Keratinocyte (primary cell): ENCODE data around the gene STX8. TPM values are rescaled to one million over a fixed set of nuclear protein-coding genes. Genes with fewer than 3 reads are reported as not detected.

Experiments used
- DNase-seq: peaks from one replicate; pipeline ENCODE4 v3.0.0-alpha.2; 2011; ENCODE audit warnings: low read depth, missing footprints, low spot score
- FAIRE-seq: peaks from 2 replicates; lab custom pipeline; 2011; peaks lifted over from hg19 to GRCh38; lab: Jason Lieb, UNC
- H2AFZ ChIP-seq: 2 replicates; pipeline ENCODE4 v1.6.0; 2012; ENCODE audit warnings: low read length, control low read depth, inconsistent platforms; ENCODE audit not compliant: control insufficient read depth
- H3K27ac ChIP-seq: 2 replicates; pipeline ENCODE4 v1.5.1; 2011; ENCODE audit warnings: low read length; ENCODE audit not compliant: control insufficient read depth, insufficient read depth
- H3K27me3 ChIP-seq: 3 replicates; pipeline ENCODE4 v1.6.0; 2011; ENCODE audit warnings: low read length; ENCODE audit not compliant: control insufficient read depth, insufficient read depth; ENCODE audit errors: extremely low read depth
- H3K36me3 ChIP-seq, 2 experiments: 2 replicates in 1 of 2; 3 replicates in 1 of 2; pipeline ENCODE4 v1.5.1; 2011; ENCODE audit warnings: low read length in 2 of 2, mild to moderate bottlenecking in 1 of 2; ENCODE audit not compliant: control insufficient read depth in 2 of 2, insufficient read depth in 2 of 2; ENCODE audit errors: extremely low read depth in 1 of 2
- H3K4me1 ChIP-seq: 3 replicates; pipeline ENCODE4 v1.5.1; 2011; ENCODE audit warnings: low read length; ENCODE audit not compliant: control insufficient read depth, insufficient read depth; ENCODE audit errors: extremely low read depth
- H3K4me2 ChIP-seq: 3 replicates; pipeline ENCODE4 v1.6.0; 2011; ENCODE audit warnings: low read depth, low read length; ENCODE audit not compliant: control insufficient read depth, insufficient read depth; ENCODE audit errors: extremely low read depth
- H3K4me3 ChIP-seq, 3 experiments: fragments of 200-600 bp in 1 of 3; sonication (generic) in 1 of 3; 2 replicates in 2 of 3; 3 replicates in 1 of 3; pipeline ENCODE4 v1.5.1; 2011 to 2016; ENCODE audit warnings: low read length in 3 of 3, mild to moderate bottlenecking in 3 of 3, control low read depth in 2 of 3, inconsistent platforms in 1 of 3, low read depth in 1 of 3, mixed read lengths in 1 of 3, mixed run types in 1 of 3, moderate library complexity in 1 of 3; ENCODE audit not compliant: control insufficient read depth in 2 of 3, insufficient read depth in 2 of 3; ENCODE audit errors: extremely low read depth in 1 of 3
- H3K79me2 ChIP-seq: 2 replicates; pipeline ENCODE4 v1.6.0; 2012; ENCODE audit warnings: low read length; ENCODE audit not compliant: control insufficient read depth, insufficient read depth
- H3K9ac ChIP-seq: 3 replicates; pipeline ENCODE4 v1.6.0; 2011; ENCODE audit warnings: low read length; ENCODE audit not compliant: control insufficient read depth, insufficient read depth; ENCODE audit errors: extremely low read depth
- H3K9me1 ChIP-seq: 3 replicates; pipeline ENCODE4 v1.6.0; 2011; ENCODE audit warnings: low read length; ENCODE audit not compliant: control insufficient read depth, insufficient read depth; ENCODE audit errors: extremely low read depth
- H3K9me3 ChIP-seq: 2 replicates; pipeline ENCODE4 v1.5.1; 2012; ENCODE audit warnings: low read depth, low read length; ENCODE audit not compliant: control insufficient read depth
- H4K20me1 ChIP-seq: 3 replicates; pipeline ENCODE4 v1.6.0; 2011; ENCODE audit warnings: low read length; ENCODE audit not compliant: control insufficient read depth, insufficient read depth; ENCODE audit errors: extremely low read depth
- EZH2 ChIP-seq: IDR thresholded peaks from one replicate; pipeline ENCODE4 v1.6.1; 2012; ENCODE audit warnings: inconsistent platforms, mild to moderate bottlenecking, low read length, moderate library complexity
- dilution Hi-C: fragments of 300-500 bp; cut with MboI; formaldehyde crosslinking; loops from one replicate; pipeline ENCODE4 v1.7.0; 2020; ENCODE audit warnings: low sequenced_read_pairs; ENCODE audit not compliant: extremely low pct_ligation_motif_present
- polyA plus RNA-seq, 5 experiments: library from polyadenylated mRNA; depleted of rRNA in 3 of 5; stranded (reverse) in 3 of 5; stranded (forward) in 1 of 5; unstranded in 1 of 5; fragments of >200 nt; gene quantifications; 1 replicate in 1 of 5; 2 replicates in 3 of 5; 3 replicates in 1 of 5; pipeline versions ENCODE4 v1.2.1 to v1.2.3, GENCODE V29; 2011 to 2012; ENCODE audit warnings: missing spikeins in 2 of 5, low read depth in 1 of 5, low replicate concordance in 1 of 5
- TF ChIP-seq, protein P1 (sequence below), 3 experiments: IDR thresholded peaks in 1 of 3; conservative IDR thresholded peaks in 1 of 3; optimal IDR thresholded peaks in 1 of 3; 2 replicates in 2 of 3; 3 replicates in 1 of 3; pipeline versions ENCODE3 to v1.5.1; 2011; ENCODE audit warnings: low read length in 3 of 3, mild to moderate bottlenecking in 3 of 3, moderate library complexity in 2 of 3, control low read depth in 1 of 3, inconsistent platforms in 1 of 3; ENCODE audit not compliant: insufficient read depth in 2 of 3; ENCODE audit errors: extremely low read depth in 1 of 3

Gene STX8
- polyA plus RNA-seq, 1 donor (not counting 4 experiments of a cell fraction or from before 2014, with no cell fraction given), result 90.3 TPM

DNA sequence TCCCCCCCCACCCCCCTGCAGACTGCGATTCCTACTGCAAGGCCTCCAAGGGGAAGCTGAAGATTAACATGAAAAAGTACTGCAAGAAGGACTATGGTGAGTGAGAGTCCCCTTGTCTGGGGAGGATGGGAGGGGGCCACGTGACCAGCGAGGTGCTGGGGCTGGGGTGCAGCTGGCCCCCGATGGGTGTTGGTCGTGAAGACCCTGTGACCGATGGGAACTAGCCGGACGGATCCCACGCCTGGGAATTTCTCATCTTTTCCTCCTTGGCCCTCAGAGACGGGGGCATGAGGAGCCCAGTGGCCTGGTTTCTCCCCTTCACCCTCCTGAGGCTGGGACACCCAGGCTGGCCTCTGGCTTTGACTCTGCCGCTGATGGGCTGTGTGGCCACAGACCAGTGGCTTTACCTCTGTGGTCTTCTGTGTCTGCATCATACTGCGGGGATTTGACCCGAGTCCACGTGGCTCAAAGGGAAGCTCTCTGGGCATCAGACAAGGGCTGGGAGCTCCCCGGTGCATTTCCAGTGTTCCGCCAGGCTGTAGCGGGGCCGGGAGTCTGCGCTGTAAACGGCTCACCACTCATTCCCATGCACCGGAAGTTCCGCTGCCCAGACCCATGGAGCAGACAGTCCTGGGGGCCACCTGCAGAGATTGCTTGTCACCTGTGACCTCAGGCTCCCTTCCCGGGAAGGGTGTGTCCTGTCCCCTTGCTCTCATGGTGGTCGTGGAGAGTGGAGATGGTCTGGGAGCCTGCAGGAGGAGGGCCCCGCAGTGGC, 354.3 kb downstream of the STX8 start:
- no peak overlapping the region for H3K4me3 ChIP-seq
- DNase-seq (no peak), FAIRE-seq (no peak)
- no peaks in the 10 kb centered on the region for H3K9me3 ChIP-seq
- no peaks in the 10 kb centered on the region for H3K27me3 ChIP-seq
- H3K9ac ChIP-seq, result no peak overlapping the region
- no peaks in the 10 kb centered on the region for H3K79me2 ChIP-seq
- TF ChIP-seq, protein P1, sequence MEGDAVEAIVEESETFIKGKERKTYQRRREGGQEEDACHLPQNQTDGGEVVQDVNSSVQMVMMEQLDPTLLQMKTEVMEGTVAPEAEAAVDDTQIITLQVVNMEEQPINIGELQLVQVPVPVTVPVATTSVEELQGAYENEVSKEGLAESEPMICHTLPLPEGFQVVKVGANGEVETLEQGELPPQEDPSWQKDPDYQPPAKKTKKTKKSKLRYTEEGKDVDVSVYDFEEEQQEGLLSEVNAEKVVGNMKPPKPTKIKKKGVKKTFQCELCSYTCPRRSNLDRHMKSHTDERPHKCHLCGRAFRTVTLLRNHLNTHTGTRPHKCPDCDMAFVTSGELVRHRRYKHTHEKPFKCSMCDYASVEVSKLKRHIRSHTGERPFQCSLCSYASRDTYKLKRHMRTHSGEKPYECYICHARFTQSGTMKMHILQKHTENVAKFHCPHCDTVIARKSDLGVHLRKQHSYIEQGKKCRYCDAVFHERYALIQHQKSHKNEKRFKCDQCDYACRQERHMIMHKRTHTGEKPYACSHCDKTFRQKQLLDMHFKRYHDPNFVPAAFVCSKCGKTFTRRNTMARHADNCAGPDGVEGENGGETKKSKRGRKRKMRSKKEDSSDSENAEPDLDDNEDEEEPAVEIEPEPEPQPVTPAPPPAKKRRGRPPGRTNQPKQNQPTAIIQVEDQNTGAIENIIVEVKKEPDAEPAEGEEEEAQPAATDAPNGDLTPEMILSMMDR (optimal IDR thresholded peaks at IDR 0.05 in 1 of 3, IDR thresholded peaks at IDR 0.05 in 1 of 3, conservative IDR thresholded peaks at IDR 0.05 in 1 of 3; ENCODE audit: extremely low read depth in 1 of 3, insufficient read depth in 2 of 3, low read length in 3 of 3), result no peak
- TF ChIP-seq EZH2, result no peak
- no peak overlapping the region for H3K4me2 ChIP-seq
- dilution Hi-C loops, result no loop called here
- no peaks in the 10 kb centered on the region for H3K36me3 ChIP-seq
- H3K27ac ChIP-seq, result no peak overlapping the region
- no peaks in the 10 kb centered on the region for H4K20me1 ChIP-seq
- H3K9me1 ChIP-seq, result no peaks in the 10 kb centered on the region
- H3K4me1 ChIP-seq, result no peaks in the 10 kb centered on the region
- H2AFZ ChIP-seq, result no peak overlapping the region

DNA sequence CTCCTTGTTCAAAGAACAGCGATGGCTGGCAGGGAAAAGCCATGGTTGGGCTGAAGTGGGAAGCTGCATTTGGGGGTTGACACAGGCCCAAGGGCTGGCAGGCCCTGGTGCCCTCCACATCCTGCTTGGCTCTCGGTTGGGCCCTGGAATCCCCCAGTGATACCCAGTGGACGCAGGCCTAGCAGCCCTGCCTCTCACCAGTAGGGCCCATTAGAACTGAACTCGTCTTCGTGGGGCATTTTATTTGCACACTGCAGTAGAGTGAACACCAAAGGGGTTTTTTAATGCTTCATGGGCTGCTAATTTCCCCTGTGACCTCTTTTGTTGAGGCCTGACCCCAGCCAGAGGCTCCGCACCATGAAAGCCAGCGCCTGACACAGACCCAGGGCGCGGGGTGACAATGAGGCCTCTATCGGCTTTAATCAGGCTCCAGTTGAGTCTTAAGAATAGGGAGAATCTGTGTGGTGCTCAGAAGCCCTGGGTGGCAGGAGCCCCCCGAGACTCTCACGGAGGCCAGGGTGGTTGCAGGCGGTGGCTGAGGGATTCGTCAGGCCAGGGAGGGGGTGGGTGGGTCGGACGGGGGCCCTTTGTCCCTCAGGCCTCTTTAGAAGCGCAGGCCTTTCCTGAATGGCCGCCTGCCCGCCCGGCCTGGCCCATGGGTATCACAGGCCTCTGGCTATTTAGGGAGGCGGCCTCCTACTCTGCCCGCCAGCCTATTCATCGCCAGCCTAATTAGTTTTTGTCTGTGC, 355.0 kb downstream of the STX8 start:
- no peak overlapping the region for H3K4me2 ChIP-seq
- H3K9me1 ChIP-seq, result no peaks in the 10 kb centered on the region
- no peak overlapping the region for H3K4me3 ChIP-seq
- no peak overlapping the region for H2AFZ ChIP-seq
- dilution Hi-C loops, result no loop called here
- no peak overlapping the region for H3K9ac ChIP-seq
- H3K79me2 ChIP-seq, result no peaks in the 10 kb centered on the region
- DNase-seq (no peak), FAIRE-seq (no peak)
- H3K27ac ChIP-seq, result no peak overlapping the region
- H3K27me3 ChIP-seq, result no peaks in the 10 kb centered on the region
- H3K4me1 ChIP-seq, result no peaks in the 10 kb centered on the region
- TF ChIP-seq, protein P1 (optimal IDR thresholded peaks at IDR 0.05 in 1 of 3, IDR thresholded peaks at IDR 0.05 in 1 of 3, conservative IDR thresholded peaks at IDR 0.05 in 1 of 3; ENCODE audit: extremely low read depth in 1 of 3, insufficient read depth in 2 of 3, low read length in 3 of 3), result no peak
- no peak for TF ChIP-seq EZH2
- H3K9me3 ChIP-seq, result peaks cover 2% of the 10 kb centered on the region
- H4K20me1 ChIP-seq, result no peaks in the 10 kb centered on the region
- no peaks in the 10 kb centered on the region for H3K36me3 ChIP-seq
